NCI-H2107 (cell line): Measurements from ENCODE around the gene PPP2R5E.

Experiments used
- DNase-seq: peaks from one replicate; lab custom pipeline; 2025; lab: John Stamatoyannopoulos, UW

Gene PPP2R5E

DNA sequence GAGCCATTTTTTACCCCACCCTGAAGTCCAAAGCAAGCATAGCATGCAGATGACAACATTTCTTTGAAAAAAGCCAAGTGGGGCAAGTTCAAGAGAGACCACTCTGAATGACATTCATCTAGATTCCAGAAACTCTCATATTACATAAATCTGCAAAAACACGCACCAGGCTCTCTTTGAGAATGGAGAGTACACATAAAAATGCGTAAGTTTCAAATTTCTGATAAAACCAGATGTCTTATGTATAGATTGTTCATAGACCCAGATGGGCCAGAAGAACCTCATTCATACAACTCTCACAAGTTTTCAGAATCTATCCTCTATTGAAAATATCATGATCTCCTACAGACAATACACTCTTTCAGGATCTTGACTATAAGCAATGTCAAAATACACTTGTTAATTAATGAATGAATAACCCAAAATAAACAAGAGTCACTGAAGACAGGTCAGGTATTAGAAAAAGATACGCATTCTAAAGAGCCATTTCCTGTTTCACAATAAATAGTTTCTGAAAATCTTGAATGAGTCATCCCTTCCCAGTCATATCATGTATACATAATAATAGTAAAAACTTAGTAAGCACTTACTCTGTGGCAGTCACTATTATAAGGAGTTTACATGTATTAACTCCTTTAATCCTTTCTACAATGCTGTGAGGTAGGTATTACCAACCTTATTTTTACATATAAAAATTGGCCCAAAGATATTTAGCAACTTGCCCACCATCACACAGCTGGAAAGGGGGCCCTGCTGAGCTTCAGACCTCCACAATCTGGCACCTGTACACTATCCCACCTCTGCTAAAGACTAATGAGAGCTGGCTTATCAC is 72.0 kb downstream of the PPP2R5E start:
- no peak for DNase-seq

DNA sequence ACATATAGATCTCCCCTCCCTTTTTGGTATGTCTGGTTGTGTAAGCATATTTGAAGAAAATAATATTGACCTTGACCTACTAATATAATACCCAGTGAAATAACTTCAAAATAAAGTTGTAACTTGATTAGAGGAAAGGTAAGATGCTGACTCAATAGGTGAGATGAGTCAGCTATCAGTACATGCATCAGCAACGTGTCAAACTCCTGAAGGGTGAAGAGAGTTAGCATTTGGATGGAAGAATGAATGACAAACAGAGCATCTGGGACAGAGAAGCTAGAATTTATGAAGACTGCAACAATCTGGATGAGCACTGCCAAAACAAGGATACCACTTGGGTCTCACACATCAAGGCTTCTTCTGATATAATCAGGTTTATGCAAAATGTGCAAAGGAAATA is 74.9 kb downstream of the PPP2R5E start:
- DNase-seq = no peak

DNA sequence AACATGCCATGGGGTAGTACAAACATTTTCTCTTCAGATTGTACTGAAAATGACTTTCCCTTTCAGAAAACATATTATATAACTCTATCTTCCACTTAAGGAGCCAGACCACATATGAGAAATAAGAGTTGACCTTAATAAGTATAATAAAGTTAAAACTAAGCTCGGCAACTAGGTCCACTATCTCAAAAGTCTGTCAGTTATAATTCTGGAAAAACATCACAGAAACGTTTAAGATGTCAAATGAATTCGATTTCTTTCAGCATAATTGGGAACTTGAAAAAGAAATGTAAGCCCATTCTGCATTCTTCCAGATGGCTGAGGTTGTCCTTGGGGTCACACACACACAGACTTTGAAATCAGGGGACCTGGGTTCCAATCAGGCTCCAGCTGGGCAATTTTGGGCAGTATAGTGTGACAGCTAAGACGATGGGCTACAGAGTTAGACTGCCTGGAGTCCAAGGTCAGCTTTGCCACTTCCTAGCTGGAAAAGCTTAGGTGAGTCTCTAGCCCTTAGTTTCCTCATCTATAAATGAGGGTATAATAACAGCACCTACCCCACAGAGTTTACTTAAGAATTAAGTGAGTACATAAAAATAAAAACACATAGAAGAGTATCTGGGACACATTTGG is 75.6 kb downstream of the PPP2R5E start:
- DNase-seq = no peak

DNA sequence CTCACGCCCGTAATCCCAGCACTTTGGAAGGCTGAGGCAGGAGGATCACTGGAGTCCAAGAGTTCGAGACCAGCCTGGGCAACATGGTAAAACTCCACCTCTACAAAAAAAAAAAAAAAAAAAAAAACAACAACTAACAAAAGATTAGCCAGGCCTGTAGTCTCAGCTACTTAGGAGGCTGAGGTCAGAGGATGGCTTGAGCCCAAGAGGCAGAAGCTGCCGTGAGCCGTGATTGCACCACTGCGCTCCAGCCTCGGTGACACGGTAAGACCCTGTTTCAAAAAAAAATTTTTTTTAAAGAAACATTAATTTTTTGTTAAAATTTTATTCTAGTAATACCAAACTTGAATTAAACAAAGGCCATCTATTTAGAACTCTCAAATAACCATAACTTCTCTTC is 77.8 kb downstream of the PPP2R5E start:
- no peak for DNase-seq

DNA sequence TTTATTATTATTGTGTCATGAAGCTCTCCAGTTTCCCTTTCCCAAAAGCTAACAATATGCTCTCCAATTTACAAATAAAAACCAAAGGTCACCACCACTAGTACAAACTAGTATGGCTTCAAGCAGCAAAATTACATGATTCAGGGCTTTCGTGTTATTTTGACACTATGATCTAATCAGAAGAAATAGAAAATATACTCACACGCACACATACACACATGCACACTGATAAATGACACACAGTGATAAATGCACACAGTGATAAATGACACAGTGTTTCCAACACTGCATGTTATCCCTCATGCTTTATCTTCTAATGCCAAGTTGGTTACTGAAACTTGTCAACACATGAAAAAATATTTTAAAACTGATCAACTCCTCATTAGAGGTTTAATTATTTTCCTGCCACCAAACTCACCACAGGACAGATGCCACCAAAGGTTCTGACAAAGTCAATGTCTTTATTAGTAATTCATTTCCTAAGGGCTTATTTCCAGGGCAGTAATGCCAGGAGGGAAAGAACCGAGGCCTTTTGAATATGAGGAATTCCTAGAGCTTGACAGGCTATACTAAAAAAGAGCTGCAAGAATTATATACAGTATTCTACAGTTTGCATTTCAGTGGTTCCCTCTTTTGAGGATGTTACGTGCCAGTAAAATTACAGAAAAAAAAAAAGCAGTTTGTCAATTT is 82.4 kb downstream of the PPP2R5E start:
- DNase-seq = no peak

DNA sequence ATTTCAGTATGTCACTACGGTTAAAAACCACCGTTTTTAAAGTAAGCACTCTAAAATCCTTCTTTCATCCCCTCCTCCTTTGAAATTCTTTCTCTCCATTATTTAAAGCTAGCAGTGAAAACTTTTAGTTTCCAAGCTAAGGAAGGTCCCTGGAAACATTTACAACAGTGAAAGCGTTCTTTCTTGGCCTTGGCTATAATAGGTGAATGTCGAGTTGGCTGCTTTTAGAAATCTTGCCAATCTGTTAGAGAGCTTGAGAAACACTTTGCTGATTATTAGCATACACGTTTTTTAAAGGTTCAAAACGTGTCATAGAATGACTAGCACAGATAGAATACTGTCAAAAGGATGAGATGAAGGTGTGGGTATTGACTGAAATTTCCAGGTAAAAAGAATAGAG is 83.4 kb downstream of the PPP2R5E start:
- no peak for DNase-seq

DNA sequence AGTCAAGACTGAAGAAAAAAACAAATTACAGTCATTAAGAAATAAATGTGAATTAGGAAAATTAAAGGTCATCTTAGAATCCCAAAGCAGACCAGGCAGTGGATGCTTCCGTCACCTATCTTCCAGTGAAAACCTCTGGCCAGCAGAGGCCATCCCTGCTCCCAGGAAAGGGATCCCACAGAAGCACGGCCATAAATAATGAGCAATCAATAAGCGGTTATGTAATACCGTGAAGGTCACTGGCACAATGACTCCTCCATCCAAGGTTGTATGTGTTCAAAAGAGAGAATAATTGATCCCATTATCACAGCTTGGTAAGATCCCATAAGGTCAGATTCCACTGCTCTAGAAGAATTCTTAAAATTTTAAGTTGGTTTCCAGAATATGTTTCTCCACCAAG is 85.7 kb downstream of the PPP2R5E start:
- DNase-seq = no peak

DNA sequence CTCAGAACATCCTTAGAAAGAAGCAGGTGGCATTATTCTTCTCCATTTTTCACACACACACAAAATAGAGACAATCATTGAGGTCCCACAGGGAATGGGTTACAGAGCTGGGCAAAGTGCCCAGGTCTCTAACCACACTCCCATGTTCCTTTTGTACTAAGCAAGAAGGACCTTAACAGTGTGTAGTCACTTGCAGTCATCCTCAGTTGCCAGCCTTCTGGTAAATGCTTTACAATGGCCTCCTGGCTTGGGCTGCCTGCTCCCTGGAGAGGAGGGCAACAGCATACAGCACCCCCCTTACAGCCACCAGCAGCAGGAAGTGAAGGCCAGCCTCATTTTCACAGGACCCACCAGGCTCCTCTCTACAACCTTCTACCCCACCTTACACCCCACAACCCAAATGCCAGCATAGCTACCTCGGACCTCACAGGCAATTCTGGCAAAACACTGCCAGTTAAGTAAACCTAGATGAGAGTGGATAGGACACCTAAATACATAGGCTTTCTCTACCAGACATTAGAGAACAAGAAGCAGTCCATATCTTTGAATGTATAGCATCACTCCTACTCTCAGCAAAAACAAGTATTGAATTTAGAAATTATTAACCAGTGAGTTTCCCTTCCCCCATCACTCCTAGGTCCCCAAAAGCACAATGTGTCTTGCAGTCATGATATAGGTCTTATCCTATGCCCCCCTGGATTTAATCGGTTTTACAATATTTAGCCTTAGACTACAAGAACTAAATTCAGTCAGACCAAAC is 88.1 kb downstream of the PPP2R5E start:
- peak; percentile 87 for DNase-seq

DNA sequence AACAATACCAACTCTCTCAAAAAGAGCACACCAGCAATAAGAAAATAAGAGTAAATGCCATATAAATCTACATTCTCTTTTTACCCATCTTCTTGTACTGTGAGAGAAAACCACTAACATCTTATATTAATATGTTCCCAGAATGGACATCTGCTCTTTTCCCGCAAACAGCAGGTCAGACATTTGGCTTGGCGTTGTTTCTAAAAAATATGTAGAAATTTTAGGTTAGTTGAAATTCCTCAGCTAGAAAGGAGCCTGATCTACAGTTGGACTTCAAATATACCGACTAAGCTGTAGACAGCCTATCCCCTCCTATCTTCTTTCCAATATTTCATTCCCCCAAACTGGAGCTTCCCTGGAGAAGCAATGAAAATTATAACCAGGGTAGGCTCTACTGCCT is 88.7 kb downstream of the PPP2R5E start:
- no peak for DNase-seq

DNA sequence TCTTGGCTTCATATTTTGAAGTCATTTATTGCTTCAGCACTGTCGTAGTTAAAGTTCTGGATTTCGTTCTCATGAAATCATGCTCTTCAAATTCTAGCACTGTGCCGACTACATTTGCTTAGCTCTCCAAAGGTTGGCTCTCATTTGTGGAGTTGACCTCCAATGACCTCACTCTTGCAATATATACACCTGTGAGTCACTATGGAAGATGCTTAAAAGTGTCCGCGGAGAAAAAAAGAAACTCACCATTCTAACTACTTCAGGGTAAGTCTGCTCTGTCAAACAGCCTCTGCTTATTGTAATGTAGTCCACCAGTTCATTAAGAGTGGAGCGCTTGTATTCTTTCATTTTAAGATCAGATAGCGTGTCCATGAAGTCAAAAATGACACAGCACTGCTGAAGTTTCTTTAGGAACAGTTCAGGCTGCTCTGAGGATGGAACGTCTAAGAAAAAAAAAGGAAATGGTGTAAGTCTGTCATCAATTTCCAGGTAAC is 89.7 kb downstream of the PPP2R5E start:
- DNase-seq = no peak

DNA sequence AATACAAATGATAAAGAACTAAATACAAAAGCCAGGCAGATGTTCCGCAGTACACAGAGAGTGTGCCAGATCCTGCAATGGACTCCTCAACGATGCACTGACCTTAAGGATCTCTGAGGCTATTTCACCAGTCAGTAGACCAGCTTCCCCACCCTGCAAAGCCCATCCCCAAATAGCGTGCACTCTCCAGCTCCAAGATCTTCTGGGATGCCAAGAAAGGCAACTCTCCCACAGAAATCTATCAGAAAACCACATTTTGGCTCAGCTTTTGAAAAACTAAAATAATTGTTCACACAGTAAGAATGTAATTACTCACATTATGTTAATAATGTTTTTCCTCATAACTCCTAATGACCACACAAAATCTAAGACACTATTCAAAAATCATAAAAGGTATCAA is 90.4 kb downstream of the PPP2R5E start:
- no peak for DNase-seq

DNA sequence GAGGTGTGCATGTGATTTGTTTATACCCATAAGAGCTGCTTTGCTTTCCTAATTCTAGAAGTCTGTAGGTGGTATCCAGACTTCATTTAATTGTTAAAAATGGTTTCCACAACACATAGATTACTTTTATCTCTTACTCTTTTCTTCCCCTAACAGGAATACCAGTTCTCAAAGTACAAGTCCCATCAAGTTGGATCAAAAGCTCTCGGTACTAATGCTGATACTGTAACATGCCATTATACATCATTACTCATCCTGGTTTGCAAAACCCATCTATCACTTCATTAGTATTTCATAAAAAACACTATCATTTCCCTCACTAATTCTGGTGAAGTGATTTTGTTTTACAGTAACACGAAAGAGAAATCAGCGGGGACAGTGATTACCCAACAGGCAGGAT is 94.3 kb downstream of the PPP2R5E start:
- no peak for DNase-seq

DNA sequence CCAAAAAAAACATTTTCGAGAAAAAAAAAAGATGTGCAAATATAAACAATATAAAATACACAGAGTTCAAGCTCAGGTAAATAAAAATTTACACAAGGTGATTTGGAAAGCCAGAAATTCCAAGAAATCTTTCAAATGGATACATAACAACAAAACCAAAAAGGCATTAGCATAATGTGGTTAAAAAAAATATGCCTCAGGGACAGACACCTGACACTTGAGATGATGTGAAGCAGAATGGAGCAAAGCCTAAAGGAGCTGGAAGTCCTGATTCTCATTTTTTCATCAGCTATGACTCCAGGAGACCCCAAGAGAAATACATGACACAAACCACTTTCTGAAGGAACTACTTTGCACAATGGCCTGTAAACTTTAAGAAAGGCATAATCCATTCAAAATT is 98.6 kb downstream of the PPP2R5E start:
- DNase-seq = no peak

DNA sequence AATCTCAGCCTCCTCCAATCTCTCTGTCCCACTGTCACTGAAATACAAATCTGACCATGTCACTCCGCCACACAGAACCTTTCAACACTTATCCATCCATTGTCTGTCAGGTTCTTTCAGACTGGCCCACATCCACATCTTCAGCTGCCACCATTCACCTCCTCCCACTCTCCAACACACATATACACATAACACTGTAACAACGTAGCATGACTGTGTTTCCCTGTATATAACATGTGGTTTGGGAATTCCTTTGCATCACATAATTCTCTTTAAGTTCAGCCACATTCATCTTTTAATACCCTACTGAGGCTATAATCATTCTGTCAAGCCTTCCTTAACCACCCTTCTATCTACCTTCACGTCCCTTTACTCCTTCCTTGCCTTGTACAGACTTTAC is 99.2 kb downstream of the PPP2R5E start:
- DNase-seq = no peak

DNA sequence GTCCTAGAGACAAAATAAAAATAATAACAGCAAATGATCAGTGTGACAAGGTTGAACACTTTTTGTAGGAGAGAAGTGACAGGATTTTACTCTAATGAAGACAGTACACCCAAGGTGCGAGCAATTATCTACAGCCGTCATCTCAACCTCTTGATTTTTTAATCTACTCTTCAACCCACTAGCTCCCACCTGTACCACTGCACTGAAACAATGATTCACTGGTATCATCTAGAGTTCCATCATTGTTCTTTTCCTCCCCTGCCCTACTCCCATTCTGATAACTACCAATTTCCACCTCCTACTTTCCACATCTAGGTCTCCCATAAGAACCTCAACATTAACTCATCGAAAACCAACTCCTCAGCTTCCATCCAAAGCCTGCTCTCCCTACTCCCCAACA is 99.8 kb downstream of the PPP2R5E start:
- no peak for DNase-seq

DNA sequence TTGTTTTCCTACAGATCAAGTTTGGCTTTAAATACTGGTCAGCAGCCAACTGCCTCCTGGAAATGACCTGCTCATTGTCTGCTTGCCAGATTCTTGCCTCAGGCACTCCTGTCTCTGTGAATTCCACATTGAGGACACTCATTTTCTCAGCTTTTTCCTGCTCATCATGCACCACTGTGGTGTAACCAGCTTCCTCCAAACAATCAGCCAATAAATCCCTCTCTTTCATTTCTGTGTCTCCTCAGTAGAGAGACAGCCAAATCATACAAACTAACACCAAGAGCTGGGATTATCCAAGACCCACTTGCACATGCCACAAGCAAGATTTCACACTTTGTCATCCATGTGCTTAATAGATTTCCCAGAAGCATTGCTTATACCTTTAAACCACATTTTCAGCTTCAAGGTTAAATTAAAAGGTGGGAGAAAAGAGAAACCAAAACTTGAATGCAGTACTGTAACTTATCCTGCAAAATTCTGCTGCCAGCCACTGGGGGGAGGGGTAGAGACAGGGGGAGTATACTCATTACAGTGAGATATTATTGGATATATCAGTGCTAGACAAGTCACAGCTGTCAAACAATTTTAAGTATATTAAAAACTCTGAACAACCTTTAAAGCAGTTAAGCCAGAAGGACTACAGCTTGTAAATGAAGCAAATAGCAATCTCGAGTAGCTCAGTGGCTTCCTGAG is 105.0 kb downstream of the PPP2R5E start:
- DNase-seq = no peak

DNA sequence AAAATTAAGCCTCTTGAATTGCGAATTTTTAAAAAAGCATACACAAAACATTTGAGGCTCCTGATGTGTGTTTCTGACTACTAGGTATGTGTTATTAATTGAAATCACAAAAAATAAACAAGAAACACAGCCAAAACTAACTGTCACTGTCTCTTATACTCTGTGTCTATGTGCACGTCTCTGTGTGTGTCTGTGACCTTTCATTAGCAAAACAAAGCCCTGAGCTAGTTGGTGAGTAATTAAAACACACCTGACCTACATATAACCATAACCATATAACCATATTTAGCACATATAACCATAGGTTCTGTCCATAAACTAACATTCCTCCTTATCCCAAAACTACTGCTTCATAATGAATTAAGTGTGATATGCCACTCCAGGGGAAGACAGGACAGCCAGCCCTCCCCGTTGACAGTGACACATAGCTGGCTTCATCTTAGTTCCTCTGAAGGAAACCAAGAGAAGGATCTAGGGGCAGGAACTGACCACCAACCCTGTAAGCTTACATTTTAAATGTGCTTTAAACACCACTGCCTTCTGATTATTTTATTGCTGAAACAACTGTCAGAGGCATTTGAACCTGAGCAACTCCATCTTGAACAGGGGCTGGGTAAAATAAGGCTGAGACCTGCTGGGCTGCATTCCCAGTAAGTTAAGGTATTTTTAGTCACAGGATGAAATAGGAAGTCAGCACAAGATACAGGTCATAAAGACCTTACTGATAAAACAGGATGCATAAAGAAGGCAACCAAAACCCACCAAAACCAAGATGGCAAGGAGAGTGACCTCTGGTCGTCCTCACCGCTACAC is 106.7 kb downstream of the PPP2R5E start:
- DNase-seq = no peak

DNA sequence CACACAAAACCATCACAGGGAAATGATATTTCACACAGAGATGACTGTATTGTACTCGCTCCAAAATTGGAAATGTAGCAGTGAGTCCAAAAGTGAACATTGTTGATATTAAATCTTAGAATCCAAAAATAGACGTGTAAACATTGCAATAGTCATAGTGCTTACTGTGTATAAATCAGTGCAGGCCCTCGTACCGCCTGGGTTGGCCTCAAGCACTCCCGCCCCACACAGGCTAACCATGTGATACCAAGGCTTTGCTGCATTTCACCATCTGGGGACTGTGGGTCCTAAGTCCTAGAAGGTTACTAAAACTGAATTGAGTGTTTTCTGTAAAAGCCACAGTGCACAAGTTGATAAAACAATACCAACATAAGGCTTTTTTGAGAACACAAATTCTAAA is 107.3 kb downstream of the PPP2R5E start:
- no peak for DNase-seq

DNA sequence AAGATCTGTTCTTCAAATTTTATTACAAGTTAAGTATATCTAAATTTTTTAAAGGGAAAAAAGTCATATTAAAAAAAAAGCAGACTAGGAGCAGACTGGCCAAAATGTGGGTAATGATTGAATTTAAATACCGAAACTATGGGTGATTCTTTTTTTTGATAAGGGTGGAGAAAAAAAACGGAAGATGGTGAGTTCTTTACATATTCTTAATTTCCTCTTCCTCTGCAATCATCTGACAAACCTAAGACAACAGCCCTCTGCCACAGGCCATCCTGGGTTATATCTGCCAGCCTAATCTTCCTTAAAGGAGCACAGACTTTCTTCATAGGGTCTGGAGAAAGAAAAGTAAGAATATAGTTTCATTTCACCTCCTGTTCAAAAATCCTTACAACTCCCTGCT is 108.0 kb downstream of the PPP2R5E start:
- no peak for DNase-seq

DNA sequence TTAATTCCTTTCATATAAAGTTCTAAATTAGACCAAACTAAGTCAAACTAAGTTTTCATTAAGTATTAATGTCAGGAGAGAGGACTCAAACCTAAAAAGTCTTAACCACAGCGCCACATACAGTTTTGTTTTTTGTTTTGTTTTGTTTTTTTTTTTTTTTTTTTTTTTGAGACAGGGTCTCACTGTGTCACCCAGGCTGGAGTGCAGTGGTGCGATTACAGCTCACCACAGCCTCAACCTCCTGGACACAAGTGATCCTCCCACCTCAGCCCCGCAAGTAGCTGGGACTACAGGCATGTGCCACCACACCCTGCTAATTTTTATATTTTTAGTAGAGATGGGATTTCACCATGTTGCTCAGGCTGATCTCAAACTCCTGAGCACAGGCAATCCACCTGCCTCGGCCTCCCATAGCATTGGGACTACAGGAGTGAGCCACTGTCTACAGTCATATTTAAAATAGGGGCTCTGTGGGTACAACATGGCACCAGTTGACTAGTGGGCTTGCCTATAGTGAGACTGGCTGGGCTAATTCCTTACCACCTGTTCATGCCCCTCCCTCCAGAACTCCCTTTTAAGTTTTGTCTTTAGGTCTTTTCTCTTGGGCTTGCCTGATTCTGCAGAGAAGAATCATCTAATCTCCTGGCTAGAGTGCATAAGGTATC is 110.2 kb downstream of the PPP2R5E start:
- no peak for DNase-seq
